SH-SY5Y (cell line): ENCODE measurements around the gene SOX6.

ENCODE experiments used
- GATA2 ChIP-seq: IDR thresholded peaks from 2 replicates; pipeline ENCODE4 v1.6.1; 2011; ENCODE audit warnings: mild to moderate bottlenecking, low read depth, low read length
- GATA3 ChIP-seq: IDR thresholded peaks from 2 replicates; pipeline ENCODE4 v1.6.1; 2011; ENCODE audit warnings: low read depth, mild to moderate bottlenecking, low read length, moderate library complexity

- TF ChIP-seq GATA3 (no peak), GATA2 (no peak)
Observed at GRCh38 chr11:16403448-16403803, 47.1 kb upstream of the SOX6 start.
